GM19240 (cell line): Measurements from ENCODE around the gene XPO1.
"Not testable (repeated sequence)": the region's sequence is repeated elsewhere in the genome, so short reads cannot be mapped to it uniquely, and the experiment has no call there.

Experiments used
- DNase-seq: peaks from one replicate; pipeline ENCODE4 v3.0.0; 2011; ENCODE audit warnings: low spot score; ENCODE audit not compliant: insufficient read length

XPO1 gene

DNA sequence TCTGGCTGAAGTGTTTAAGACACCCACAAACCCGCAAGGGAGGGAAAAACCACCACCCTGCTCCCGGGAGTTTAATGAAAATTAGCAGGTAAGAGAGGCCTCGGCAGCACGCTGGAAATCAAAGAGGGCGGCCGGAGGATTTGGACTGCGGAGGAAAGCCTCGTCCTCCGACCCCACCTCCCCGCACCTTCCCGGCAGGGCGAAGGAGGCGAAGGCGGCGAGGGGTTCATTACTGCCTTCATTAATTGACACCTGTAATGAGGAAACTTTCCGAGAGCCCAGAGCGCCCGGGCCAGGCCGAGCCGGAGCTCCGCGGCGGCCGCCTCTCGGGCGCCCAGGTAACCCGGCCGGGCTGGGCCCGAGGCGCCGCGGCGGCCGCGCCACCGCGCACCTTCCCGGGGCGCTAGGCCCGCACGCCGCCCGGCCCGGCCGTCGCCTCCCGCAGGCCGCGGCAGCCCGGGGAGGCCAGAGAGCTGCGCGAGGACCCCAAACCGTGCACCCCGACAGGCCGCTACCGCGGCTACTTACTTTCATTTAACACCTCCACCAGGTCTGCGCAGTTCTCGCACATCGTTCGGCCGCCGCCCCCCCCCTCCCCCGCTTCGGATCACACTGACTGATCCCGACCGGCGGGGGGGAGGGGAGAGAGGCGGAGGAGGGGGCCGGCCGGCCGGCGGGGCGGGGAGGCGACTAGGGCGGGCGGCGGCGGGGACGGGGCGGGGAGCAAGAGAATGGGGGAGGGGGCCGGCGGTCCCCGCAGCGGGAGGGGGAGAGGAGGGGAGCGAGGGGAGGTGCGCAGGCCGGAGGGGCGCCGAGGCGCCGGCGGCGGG, 67.8 kb downstream of the XPO1 start:
- peak; percentile 55 for DNase-seq

DNA sequence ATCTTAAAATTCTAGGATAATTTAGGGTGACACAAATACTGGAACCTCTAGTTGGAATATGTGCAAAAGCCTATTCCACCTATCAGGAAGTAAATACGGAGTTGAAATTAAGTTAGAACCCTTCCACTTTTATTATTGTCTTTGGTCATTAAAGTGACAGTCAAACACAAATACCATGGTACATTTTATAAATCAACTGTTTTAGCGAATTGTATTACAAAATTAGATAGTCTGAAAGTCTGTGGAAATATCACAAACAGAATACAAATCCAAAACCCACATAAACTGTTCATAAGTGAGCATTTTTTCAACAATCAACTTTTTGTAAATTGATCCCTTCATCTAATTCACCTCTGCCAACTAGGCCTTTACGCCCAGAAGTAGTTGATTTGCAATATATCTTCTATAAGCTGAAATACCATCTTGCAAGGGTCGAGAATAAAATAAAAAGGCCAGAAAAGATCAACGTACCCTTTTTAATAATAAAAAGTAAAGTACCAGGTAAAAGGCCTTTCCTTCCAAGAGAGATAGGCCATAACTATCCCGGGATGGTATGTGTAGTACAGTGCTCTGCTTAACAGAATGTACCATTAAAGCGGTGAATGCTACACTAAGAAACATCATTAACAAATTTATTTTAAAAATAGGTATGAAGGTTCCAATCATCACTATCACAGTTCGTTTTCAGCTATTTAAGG, 68.6 kb downstream of the XPO1 start:
- no peak for DNase-seq

DNA sequence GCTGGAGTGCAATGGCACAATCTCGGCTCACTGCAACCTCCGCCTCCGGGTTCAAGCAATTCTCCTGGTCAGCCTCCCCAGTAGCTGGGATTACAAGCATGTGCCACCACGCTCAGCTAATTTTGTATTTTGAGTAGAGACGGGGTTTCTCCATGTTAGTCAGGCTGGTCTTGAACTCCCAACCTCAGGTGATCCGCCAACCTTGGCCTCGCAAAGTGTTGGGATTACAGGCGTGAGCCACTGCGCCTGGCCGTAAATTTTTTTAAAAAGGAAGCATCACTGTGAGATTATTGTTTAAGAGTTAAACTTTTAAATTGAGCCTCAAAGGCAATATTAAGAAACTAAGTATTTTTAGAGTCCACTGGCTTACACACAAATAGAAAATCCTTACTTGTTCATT, 69.9 kb downstream of the XPO1 start:
- not testable (repeated sequence) for DNase-seq

DNA sequence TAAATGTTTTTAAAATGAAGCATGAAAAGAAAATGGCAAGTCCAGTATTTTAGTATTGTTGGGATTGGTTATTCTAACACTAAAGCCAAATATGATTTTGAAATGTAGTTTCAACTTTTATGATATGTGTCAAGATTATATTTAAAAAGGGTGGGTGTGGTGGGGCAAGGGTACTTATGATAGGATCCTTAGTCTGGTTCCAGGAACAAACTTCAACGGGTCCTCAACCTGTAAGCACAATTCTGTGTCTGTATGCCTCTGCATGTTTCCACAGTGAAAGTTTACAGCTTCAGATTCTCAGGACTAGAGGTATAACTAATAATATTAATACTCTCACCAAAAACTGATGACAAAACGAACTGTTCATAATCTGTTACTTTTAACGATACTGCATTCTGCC, 73.1 kb downstream of the XPO1 start:
- DNase-seq, result no peak

DNA sequence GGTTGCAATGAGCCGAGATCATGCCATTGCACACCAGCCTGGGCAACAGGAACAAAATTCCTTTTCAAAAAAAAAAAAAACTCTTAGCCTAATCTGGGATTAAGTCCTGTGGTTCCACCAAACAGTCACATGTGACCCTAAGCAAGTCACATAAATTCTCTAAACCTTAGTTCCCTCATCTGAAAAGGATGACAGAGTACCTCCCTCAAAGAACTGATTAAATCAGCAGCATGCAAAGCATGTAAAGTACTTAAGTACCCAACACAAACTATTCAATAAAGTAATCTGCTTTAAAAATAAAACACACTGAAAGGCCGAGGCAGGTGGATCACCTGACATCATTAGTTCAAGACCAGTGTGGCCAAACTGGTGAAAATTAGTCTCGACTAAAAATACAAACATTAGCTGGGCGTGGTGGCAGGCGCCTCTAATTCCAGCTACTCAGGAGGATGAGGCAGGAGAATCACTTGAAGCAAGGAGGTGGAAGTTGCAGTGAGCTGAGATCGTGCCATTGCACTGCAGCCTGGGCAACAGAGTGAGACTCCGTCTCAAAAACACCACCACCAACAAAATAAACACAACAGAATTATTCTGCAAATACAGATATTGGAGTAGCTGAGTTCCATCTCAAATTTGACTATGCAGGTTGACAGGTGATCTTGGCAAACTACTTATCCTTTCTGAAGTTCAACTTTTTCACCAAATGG, 74.2 kb downstream of the XPO1 start:
- DNase-seq, result no peak

DNA sequence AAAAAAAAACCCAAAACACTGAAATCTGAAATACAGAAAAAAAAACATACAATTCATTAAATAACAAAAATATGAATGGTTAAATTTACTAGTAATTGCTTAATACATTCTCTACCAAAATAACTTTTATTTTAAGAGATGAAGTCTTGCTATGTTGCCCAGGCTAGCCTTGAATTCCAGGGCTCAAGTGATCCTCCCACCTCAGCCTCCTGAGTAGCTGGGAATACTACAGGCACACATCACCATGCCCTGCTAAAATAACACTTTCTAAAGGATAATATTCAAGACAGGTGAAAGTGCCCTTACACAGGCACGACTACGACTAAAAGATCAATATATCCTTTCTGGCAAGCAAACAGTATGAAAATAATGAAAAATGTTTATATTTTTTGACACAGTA, 76.8 kb downstream of the XPO1 start:
- no peak for DNase-seq

DNA sequence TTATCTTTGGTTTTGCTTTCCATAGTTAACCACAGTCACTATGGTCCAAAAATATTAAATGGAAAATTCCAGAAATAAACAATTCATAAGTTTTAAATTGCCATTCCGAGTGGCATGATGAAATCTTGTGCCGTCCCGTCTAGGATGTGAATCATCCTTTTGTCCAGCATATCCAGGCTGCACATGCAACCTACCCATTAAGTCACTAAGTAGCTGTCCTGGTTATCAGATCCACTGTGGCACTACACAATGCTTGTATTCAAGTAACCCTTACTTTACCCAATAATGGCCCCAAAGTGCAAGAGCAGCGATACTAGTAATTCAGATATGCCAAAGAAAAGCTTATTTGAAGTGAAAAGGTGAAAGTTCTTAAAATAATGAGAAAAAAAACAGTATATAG, 78.0 kb downstream of the XPO1 start:
- no peak for DNase-seq

DNA sequence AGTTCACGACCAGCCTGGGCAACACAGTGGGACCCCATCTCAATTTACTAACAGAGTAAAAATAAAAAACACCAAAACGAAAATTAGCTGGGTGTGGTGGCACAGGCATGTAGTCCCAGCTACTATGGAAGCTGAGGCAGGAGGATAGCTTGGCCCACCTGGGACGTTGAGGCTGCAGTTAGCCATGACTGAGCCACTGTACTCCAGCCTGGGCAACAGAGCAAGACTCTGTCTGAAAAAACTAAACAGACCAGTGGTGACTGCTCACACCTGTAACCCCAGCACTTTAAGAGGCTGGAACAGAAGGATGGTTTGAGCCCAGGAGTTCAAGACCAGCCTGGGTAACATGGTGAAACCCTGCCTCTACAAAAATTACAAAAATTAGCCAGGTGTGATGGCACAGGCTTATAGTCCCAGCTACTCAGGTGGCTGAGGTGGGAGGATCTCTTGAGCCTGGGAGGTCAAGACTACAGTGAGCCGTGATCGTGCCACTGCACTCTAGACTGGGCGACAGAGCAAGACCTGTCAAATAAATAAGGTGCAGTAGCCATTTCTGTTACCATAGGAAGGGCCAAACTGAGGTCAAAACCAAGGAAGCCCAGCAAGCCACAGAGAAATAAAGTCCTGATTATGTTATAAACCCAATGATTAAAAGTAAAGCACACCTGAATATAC, 81.3 kb downstream of the XPO1 start:
- DNase-seq, result no peak

DNA sequence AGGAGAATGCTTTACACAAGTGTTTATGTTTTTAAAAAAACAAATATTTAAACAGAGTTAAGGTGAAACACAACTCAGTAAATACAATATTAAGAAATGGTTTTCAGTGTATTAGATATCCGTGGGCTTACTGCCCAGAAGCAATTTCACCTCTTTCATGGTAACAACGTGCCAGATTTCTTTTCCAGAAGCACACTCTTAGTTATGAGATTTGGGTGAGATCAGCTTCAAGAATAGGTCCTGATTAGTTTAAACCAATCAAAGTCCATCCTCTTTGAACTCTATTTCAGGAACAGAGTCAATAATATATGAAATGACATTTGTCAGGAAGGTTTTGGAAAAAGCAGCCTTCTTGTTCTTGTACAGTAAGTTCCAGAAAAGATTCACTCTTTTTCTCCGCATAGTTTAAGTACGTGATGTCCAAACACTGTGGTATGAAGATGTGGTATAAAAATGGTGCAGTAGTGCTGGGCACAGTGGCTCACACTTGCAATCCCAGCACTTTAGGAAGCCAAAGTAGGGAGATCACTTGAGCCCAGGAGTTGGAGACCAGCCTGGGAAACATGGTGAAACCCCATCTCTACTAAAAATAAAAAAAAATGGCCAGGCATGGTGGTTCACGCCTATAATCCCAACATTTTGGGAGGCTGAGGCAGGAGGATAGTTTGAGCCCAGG, 81.9 kb downstream of the XPO1 start:
- DNase-seq, result no peak

DNA sequence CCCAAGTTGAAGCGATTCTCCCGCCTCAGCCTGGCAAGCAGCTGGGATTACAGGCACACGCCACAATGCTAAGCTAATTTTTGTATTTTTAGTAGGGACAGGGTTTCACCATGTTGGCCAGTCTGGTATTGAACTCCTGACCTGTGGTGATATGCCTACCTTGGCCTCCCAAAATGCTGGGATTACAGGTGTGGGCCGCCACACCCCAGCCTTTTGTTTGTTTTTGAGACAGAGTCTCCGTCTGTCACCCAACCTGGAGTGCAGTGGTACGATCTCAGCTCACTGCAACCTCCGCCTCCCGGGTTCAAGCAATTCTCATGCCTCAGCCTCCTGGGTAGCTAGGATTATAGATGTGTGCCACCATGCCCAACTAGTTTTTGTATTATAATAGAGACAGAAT, 83.2 kb downstream of the XPO1 start:
- DNase-seq, result not testable (repeated sequence)

DNA sequence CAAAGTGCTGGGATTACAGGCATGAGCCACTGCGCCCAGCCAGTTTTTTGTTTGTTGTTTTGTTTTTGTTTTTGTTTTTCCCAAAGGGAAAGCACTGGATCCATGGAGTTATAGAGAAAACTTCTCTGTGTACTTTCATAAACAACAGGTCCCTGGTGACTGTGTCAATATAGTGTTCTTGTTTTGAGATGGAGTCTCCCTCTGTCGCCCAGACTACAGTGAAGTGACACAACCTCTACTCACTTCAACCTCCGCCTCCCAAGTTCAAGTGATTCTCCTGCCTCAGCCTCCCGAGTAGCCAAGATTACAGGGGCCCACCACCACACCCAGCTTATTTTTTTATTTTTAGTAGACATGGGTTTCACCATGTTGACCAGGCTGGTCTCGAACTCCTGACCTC, 83.8 kb downstream of the XPO1 start:
- no peak for DNase-seq

DNA sequence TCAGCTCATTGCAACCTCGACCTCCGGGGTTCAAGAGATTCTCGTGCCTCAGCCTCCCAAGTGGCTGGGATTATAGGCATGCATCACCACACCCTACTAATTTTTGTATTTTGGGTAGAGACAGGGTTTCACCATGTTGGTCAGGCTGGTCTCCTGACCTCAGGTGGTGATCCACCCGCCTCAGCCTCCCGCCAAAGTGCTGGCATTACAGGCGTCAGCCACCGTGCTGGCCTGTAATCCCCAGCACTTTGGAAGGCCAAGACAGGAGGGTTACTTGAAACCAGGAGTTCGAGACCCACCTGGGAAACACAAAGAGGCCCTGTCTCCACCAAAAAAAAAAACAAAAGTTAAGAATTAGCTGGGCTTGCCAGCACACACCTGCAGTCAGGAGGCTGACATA, 85.8 kb downstream of the XPO1 start:
- no peak for DNase-seq

DNA sequence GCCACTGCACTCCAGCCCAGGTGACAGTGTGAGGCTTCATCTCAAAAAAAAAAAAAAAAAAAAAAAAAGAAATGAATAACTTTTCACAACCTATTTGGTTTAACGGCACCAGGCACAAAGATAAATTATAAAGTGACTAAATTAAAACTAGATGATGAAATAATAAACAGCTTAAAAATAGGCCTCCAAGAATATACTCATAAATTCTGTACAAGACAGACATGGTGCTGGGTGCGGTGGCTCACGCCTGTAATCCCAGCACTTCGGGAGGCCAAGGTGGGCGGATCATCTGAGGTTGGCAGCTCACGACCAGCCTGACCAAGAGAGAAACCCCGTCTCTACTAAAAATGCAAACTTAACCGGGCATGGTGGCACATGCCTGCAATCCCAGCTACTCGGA, 87.0 kb downstream of the XPO1 start:
- DNase-seq, result no peak

DNA sequence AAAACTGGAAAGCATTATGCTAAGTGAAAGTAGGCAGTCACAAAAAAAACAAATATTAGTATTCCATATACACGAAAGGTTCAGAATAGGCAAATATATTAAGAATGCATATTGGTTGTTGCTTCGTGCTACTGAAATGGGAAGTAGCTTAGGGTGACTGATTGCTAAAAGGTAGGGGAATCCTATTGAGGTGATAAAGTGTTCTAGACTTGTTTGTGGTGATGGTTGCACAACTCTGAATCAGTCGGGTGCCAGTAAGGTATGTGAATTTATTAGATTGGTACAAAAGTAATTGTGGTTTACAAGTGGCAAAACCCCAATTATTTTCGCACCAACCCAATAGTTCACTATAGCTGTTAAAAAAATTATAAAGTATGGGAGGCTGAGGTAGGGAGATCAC, 88.0 kb downstream of the XPO1 start:
- DNase-seq, result no peak

DNA sequence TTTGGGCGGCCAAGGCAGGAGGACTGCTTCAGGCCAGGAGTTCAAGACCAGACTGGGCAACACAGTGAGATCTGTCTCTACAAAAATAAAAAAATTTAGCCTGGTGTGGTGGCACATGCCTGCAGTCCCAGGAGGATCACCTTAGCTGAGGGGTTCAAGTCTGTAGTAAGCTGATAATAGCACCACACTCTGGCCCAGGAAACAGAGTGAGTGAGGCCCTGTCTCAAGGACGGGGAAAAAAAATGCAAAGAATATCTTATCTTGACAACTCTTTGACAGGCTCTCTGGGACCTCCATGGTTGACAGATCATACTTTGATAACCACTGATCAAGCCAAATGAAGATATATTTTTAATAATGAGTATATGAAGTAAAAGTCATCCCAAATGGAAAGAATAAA, 89.9 kb downstream of the XPO1 start:
- DNase-seq, result no peak

DNA sequence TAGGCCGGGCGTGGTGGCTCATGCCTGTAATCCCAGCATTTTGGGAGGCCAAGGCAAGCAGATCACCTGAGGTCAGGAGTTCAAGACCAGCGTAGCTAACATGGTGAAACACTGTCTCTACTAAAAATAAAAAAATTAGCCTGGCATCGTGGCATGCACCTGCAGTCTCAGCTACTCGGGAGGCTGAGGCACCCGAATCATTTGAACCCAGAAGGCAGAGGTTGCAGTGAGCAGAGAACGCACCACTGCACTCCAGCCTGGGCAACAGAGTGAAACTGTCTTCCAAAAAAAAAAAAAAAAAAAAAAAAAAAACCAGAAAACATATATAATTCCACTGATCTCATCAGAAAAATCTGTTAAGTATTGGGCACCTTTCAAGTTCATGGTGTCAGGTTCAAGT, 91.2 kb downstream of the XPO1 start:
- DNase-seq, result not testable (repeated sequence)

DNA sequence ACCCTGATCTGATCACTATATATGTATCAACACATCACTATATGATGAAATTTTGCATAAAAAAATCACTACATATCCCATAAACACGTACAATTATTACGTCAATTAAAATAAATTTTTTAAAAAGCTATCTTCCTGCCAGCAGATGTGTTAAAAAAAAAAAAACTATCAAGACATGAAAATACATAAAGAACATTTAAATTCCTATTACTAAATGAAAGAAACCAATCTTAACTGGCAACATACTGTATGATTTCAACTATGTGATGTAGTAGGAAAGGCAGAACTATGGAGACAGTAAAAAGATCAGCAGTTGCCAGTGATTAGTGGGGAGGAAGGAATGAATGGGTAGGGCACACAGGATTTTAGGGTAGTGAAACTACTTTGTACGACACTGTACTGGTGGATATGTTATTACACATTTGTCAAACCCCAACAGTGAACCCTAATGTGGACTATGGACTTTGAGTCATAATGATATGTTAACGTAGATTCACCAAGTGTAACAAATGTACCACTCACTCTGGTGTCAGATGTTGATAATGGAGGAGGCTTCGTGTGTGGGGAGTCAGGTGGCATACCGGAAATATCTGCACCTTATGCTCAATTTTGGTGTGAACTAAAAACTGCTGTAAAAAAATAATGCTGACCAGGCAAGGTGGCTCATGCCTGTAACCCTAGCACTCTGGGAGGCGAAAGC, 94.7 kb downstream of the XPO1 start:
- no peak for DNase-seq

DNA sequence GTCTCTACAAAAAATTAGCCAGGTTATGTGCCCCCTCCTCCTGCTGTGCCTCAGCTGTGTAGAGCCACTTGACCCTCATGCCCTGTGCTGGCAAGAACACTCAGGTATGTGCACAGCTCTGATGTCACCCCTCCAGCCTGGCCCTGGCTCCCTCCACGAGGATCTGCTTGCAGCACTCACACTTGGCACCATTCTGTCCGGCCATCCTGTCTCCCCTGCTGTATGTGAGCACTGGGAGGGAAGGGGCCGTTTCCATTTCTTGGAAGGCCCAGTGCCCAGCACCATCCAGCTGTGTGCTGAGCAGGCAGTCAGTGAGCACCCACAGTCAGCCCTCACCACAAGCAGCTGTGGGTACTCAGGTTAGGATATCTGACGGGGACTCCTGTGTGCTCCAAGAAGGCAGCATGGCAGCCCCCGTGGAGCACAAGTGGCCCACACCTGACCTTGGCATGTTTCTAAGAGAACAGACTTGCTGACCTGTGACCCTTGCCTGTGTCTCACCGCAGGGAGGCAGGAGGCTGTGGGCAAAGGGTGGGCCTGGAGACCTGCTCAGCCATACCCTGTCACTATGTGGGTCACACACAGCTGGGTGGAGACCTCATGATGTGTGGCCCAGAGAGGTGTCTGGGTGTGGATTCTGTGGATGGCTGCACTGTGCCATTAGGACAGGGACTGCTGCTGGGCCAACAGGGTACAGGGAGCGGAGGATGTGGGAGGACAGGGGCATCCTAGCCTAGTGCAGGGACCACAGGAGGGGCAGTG, 98.7 kb downstream of the XPO1 start:
- no peak for DNase-seq

DNA sequence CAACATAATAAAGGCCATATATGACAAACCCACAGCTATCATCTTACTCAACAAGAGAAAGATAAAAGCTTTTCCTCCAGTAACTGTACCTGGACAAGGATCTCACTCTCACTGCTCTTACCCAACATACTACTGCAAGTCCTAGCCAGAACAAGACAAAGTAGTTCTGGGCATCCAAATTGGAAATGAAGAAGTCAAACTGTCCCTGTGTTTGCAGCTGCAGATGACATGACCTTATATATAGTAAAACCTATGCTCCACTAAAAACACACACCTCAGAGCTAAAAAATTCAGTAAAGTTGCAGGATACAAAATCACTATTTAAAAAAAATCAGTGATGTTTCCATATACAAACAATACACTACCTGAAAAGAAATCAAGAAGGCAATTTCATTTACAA, 99.5 kb downstream of the XPO1 start:
- DNase-seq, result no peak

DNA sequence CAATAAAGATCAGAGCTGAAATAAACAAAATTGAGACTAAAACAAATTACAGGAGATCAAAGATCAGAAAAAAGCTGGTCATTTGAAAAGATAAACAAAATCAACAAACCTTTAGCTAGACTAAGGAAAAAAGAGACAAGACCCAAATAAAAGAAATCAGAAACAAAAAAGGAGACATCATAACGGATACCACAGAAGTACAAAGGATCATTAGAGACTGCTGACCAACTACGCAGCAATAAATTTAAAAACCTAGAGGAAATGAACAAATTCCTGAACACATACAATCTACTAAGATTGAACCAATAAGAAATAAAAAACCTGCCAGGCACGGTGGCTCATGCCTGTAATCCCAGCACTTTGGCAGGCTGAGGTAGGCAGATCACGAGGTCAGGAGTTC, 101.0 kb downstream of the XPO1 start:
- no peak for DNase-seq
